Trophoblast cell (in vitro differentiated cells and primary cell): ENCODE measurements around the gene SRP14.
"Not testable (repeated sequence)": the region's sequence is repeated elsewhere in the genome, so short reads cannot be mapped to it uniquely, and the experiment has no call there.

ENCODE experiments used
- DNase-seq, 2 donors: peaks; one replicate each; pipeline ENCODE4 v3.0.0-alpha.2; 2016
- H2AFZ ChIP-seq: 2 replicates; pipeline ENCODE4 v1.6.1; 2013; ENCODE audit warnings: low read length, moderate library complexity, mild to moderate bottlenecking; ENCODE audit not compliant: insufficient read depth, poor library complexity
- H2AK5ac ChIP-seq: 2 replicates; pipeline ENCODE4 v1.6.1; 2013; ENCODE audit warnings: mild to moderate bottlenecking, low read length
- H2BK120ac ChIP-seq: 2 replicates; pipeline ENCODE4 v1.6.1; 2013; ENCODE audit warnings: low read length, mild to moderate bottlenecking, moderate library complexity; ENCODE audit not compliant: insufficient read depth, poor library complexity
- H2BK12ac ChIP-seq: 2 replicates; pipeline ENCODE4 v1.6.1; 2013; ENCODE audit warnings: mild to moderate bottlenecking, low read length, moderate library complexity
- H2BK5ac ChIP-seq: 2 replicates; pipeline ENCODE4 v1.6.1; 2013; ENCODE audit warnings: low read length, low read depth, moderate library complexity, mild to moderate bottlenecking; ENCODE audit not compliant: poor library complexity
- H3K14ac ChIP-seq: 2 replicates; pipeline ENCODE4 v1.6.1; 2013; ENCODE audit warnings: mild to moderate bottlenecking, low read length
- H3K18ac ChIP-seq: 2 replicates; pipeline ENCODE4 v1.6.1; 2013; ENCODE audit warnings: mild to moderate bottlenecking, low read length
- H3K23ac ChIP-seq: 2 replicates; pipeline ENCODE4 v1.6.1; 2013; ENCODE audit warnings: low read length
- H3K27ac ChIP-seq: 2 replicates; pipeline ENCODE4 v1.5.1; 2013; ENCODE audit warnings: low read depth, mild to moderate bottlenecking, inconsistent platforms, low read length, moderate library complexity
- H3K27me3 ChIP-seq: 2 replicates; pipeline ENCODE4 v1.6.1; 2013; ENCODE audit warnings: inconsistent platforms, mild to moderate bottlenecking, low read length, moderate library complexity; ENCODE audit not compliant: insufficient read depth
- H3K36me3 ChIP-seq, 2 experiments: 1 replicate in 1 of 2; 2 replicates in 1 of 2; pipeline ENCODE4 v1.6.1; 2013; ENCODE audit warnings: low read length in 2 of 2, mild to moderate bottlenecking in 2 of 2, moderate library complexity in 1 of 2; ENCODE audit not compliant: insufficient read depth in 2 of 2, control insufficient read depth in 1 of 2
- H3K4ac ChIP-seq: 2 replicates; pipeline ENCODE4 v1.6.1; 2013; ENCODE audit warnings: low read depth, mild to moderate bottlenecking, low read length, moderate library complexity
- H3K4me1 ChIP-seq, 2 experiments: 1 replicate in 1 of 2; 2 replicates in 1 of 2; pipeline ENCODE4 v1.6.1; 2013; ENCODE audit warnings: low read length in 2 of 2, mild to moderate bottlenecking in 2 of 2, moderate library complexity in 1 of 2; ENCODE audit not compliant: insufficient read depth in 2 of 2, control insufficient read depth in 1 of 2
- H3K4me2 ChIP-seq: 2 replicates; pipeline ENCODE4 v1.6.1; 2013; ENCODE audit warnings: inconsistent platforms, mild to moderate bottlenecking, low read length, moderate library complexity
- H3K4me3 ChIP-seq: 2 replicates; pipeline ENCODE4 v1.5.1; 2013; ENCODE audit warnings: mild to moderate bottlenecking, low read depth, low read length, inconsistent platforms
- H3K79me1 ChIP-seq: one replicate; pipeline ENCODE4 v1.6.1; 2013; ENCODE audit warnings: low read length
- H3K79me2 ChIP-seq: 2 replicates; pipeline ENCODE4 v1.6.1; 2013; ENCODE audit warnings: low read length, mild to moderate bottlenecking; ENCODE audit not compliant: control insufficient read depth, insufficient read depth, poor library complexity
- H3K9ac ChIP-seq: 2 replicates; pipeline ENCODE4 v1.6.1; 2013; ENCODE audit warnings: mild to moderate bottlenecking, low read length
- H3K9me3 ChIP-seq: 2 replicates; pipeline ENCODE4 v1.6.1; 2013; ENCODE audit warnings: low read depth, mild to moderate bottlenecking, control low read depth, inconsistent platforms, low read length; ENCODE audit not compliant: insufficient read depth
- H4K12ac ChIP-seq: 2 replicates; pipeline ENCODE4 v1.6.1; 2013; ENCODE audit warnings: low read depth, mild to moderate bottlenecking, low read length, moderate library complexity
- H4K8ac ChIP-seq: 2 replicates; pipeline ENCODE4 v1.6.1; 2013; ENCODE audit warnings: low read depth, mild to moderate bottlenecking, low read length, moderate library complexity
- H4K91ac ChIP-seq: one replicate; pipeline ENCODE4 v1.6.1; 2013; ENCODE audit warnings: low read depth, mild to moderate bottlenecking, low read length, moderate library complexity
- WGBS: extraction: QIAGEN DNeasy Blood & Tissue Kit; methylation state at CpG from one replicate; pipeline ENCODE4 v1.1.7; 2013; ENCODE audit warnings: missing lambda C conversion rate; ENCODE audit not compliant: insufficient read length, insufficient coverage; ENCODE audit errors: extremely low coverage; 5-methylcytosine and 5-hydroxymethylcytosine counted together

The SRP14 gene

DNA sequence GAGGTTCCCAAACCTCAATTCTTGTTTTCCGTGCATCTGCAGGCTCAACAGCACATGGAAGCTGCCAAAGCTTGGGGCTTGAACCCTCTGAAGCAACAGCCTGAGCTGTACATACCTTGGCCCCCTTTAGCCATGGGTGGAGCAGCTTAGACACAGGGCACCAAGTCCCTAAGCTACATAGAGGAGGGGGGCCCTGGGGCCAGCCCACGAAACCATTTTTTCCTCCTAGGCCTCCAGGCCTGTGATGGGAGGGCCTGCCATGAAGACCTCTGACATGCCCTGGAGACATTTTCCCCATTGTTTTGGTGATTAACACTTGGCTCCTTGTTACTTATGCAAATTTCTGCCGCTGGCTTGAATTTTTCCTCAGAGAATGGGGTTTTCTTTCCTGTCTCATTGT lies 24.6 kb downstream of the SRP14 start:
- no peak overlapping the region for H3K27ac ChIP-seq
- peaks cover 7% of the 10 kb centered on the region for H3K9me3 ChIP-seq
- H4K12ac ChIP-seq = no peak overlapping the region
- no peaks in the 10 kb centered on the region for H3K79me2 ChIP-seq
- H2BK5ac ChIP-seq = no peak overlapping the region
- no peaks in the 10 kb centered on the region for H3K27me3 ChIP-seq
- H3K14ac ChIP-seq = no peak overlapping the region
- no peak overlapping the region for H4K91ac ChIP-seq
- H3K4me3 ChIP-seq = no peak overlapping the region
- peaks cover 18 to 33% of the 10 kb centered on the region in 2 experiments for H3K36me3 ChIP-seq
- H3K4me2 ChIP-seq = no peak overlapping the region
- no peak overlapping the region for H2BK12ac ChIP-seq
- H3K4ac ChIP-seq = no peak overlapping the region
- H3K4me1 ChIP-seq = no peaks in the 10 kb centered on the region
- H3K23ac ChIP-seq = no peak overlapping the region
- H3K79me1 ChIP-seq = no peaks in the 10 kb centered on the region
- no peak overlapping the region for H2AFZ ChIP-seq
- H3K18ac ChIP-seq = no peak overlapping the region
- DNase-seq = no peak
- no peak overlapping the region for H3K9ac ChIP-seq
- H2BK120ac ChIP-seq = no peak overlapping the region
- no peak overlapping the region for H4K8ac ChIP-seq
- no peak overlapping the region for H2AK5ac ChIP-seq
- WGBS = no CpG with 5 or more reads among the region's 3 CpGs

GRCh38 chr15:40013372-40013771 lies 25.6 kb downstream of the SRP14 start:
- H2AK5ac ChIP-seq, H3K4me3 ChIP-seq, H3K27ac ChIP-seq, H2AFZ ChIP-seq, H4K91ac ChIP-seq, H3K27me3 ChIP-seq, H4K8ac ChIP-seq, H3K79me2 ChIP-seq, H3K4me1 ChIP-seq, DNase-seq, H3K9me3 ChIP-seq, H3K9ac ChIP-seq, H3K14ac ChIP-seq, H3K4me2 ChIP-seq, H3K4ac ChIP-seq, H2BK12ac ChIP-seq, H3K23ac ChIP-seq, H2BK5ac ChIP-seq, H3K18ac ChIP-seq, H4K12ac ChIP-seq, H2BK120ac ChIP-seq, H3K79me1 ChIP-seq: not testable (repeated sequence)
- H3K36me3 ChIP-seq = peaks cover 18 to 32% of the 10 kb centered on the region in 2 experiments
- no CpG with 5 or more reads among the region's 6 CpGs for WGBS

GRCh38 chr15:40011303-40011702 lies 27.7 kb downstream of the SRP14 start:
- Histone ChIP-seq H3K23ac (no peak overlapping the region), H3K4me2 (no peak overlapping the region), H3K4me1 (no peaks in the 10 kb centered on the region), H3K27ac (no peak overlapping the region), H4K91ac (no peak overlapping the region), H2AFZ (no peak overlapping the region), H4K8ac (no peak overlapping the region), H2AK5ac (no peak overlapping the region), H3K4ac (no peak overlapping the region), H3K79me1 (no peaks in the 10 kb centered on the region), H3K9ac (no peak overlapping the region), H3K27me3 (no peaks in the 10 kb centered on the region), H3K9me3 (peaks cover 5% of the 10 kb centered on the region), H2BK12ac (no peak overlapping the region), H3K14ac (no peak overlapping the region), H3K18ac (no peak overlapping the region), H3K79me2 (no peaks in the 10 kb centered on the region), H3K36me3 (peaks cover 18 to 41% of the 10 kb centered on the region in 2 experiments), H2BK120ac (no peak overlapping the region), H3K4me3 (no peak overlapping the region), H4K12ac (no peak overlapping the region), H2BK5ac (no peak overlapping the region)
- WGBS = no CpG with 5 or more reads among the region's 4 CpGs
- DNase-seq = no peak

DNA sequence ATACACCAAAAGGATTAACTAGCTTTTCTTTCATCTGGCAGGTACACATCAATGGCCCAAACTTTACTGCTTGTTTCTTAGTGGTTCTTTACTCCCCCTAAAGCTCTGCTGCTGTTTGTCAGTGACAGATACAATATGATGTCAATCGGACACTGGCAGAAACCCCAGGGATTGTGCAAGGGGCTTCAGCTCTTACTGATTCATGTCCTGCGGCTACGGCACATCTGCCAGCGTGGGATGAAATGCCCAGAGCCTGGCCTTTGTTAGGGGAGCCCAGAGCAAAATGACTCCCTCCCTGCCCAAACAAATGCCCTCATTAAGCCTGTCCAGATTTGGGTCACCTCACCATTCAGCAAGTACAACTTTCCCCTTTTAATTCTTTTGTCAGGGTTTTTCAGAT lies 28.3 kb downstream of the SRP14 start:
- Histone ChIP-seq H4K12ac (no peak overlapping the region), H3K18ac (no peak overlapping the region), H3K36me3 (peaks cover 16 to 37% of the 10 kb centered on the region in 2 experiments), H3K9me3 (peaks cover 5% of the 10 kb centered on the region), H3K4me3 (no peak overlapping the region), H4K91ac (no peak overlapping the region), H3K14ac (no peak overlapping the region), H2AFZ (no peak overlapping the region), H2AK5ac (no peak overlapping the region), H2BK5ac (no peak overlapping the region), H3K79me1 (no peaks in the 10 kb centered on the region), H3K27ac (no peak overlapping the region), H3K4me1 (no peaks in the 10 kb centered on the region), H3K79me2 (no peaks in the 10 kb centered on the region), H3K23ac (no peak overlapping the region), H2BK12ac (no peak overlapping the region), H4K8ac (no peak overlapping the region), H3K4ac (no peak overlapping the region), H3K27me3 (no peaks in the 10 kb centered on the region), H3K9ac (no peak overlapping the region), H2BK120ac (no peak overlapping the region), H3K4me2 (no peak overlapping the region)
- DNase-seq = no peak
- no CpG with 5 or more reads among the region's 4 CpGs for WGBS
